ENCODE measurements around the gene ABCA7. TPM values are rescaled to one million over a fixed set of nuclear protein-coding genes. Genes with fewer than 3 reads are reported as not detected.
A peak's percentile ranks its signal among the peaks of the same experiment; 100 is the strongest.

The ABCA7 gene
- total RNA-seq, 1 experiment from 2014 or later, result 40.3 TPM

DNA sequence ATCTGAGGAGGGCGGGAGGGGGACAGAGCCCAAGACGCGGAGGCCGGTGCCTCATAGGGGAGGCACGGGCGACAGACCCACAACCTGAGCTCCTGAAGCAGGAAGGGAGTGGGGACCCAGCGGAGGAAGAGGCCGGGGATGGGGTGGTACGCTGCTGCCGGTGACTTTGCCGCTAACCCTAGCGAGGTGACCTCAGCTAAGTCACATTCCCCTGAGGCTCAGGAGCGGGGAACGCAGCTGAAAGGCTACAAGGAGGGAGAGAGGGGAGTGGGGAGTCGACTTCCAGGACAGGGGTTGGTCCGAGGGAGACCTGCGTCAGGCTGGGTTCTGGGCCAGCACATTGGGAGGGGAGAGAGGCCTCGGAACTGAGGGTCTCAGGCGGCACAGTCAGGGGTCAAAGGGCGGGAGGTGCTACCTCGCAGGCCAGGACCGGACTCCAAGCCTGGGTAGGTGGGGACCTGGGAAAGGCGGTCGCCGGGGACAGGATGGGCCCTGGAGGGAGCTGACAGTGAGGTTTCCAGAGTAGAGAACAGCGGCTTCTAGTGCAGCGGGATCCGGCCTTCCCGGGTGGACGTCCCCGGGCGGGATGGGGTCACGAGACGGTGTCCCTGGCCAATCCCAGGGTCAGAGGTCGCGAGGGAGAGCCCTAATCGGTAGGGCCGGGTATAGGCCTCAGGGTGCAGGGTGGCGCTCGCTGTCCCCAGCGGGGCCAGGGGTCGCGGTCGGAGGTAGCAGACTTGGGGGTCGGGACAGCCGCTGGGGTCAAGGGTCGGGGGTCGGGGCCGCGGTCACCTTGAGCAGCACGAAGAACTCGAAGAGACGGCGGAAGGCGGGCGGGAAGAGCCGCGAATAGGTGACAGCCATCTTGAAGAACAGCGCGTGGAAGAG, 19.7 kb upstream of the ABCA7 start:
- peak overlapping the region; percentile 57; the same call in 1 of the 2 replicates for H3K27ac Mint-ChIP-seq
- ATAC-seq (no peak), DNase-seq (ENCODE audit: low spot score) (no peak)
- no peaks in the 10 kb centered on the region for H3K36me3 Mint-ChIP-seq
- no peaks in the 10 kb centered on the region for H3K9me3 Mint-ChIP-seq
- TF ChIP-seq, protein P1, sequence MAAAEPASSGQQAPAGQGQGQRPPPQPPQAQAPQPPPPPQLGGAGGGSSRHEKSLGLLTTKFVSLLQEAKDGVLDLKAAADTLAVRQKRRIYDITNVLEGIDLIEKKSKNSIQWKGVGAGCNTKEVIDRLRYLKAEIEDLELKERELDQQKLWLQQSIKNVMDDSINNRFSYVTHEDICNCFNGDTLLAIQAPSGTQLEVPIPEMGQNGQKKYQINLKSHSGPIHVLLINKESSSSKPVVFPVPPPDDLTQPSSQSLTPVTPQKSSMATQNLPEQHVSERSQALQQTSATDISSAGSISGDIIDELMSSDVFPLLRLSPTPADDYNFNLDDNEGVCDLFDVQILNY (CRISPR knock-in tag; IDR thresholded peaks at IDR 0.05), result no peak
- TF ChIP-seq, protein P2, sequence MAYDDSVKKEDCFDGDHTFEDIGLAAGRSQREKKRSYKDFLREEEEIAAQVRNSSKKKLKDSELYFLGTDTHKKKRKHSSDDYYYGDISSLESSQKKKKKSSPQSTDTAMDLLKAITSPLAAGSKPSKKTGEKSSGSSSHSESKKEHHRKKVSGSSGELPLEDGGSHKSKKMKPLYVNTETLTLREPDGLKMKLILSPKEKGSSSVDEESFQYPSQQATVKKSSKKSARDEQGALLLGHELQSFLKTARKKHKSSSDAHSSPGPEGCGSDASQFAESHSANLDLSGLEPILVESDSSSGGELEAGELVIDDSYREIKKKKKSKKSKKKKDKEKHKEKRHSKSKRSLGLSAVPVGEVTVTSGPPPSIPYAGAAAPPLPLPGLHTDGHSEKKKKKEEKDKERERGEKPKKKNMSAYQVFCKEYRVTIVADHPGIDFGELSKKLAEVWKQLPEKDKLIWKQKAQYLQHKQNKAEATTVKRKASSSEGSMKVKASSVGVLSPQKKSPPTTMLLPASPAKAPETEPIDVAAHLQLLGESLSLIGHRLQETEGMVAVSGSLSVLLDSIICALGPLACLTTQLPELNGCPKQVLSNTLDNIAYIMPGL (CRISPR knock-in tag; IDR thresholded peaks at IDR 0.05), result 0 out of 2 replicates have a peak, but pooled peaks have one; percentile 16
- TF ChIP-seq, protein P3, sequence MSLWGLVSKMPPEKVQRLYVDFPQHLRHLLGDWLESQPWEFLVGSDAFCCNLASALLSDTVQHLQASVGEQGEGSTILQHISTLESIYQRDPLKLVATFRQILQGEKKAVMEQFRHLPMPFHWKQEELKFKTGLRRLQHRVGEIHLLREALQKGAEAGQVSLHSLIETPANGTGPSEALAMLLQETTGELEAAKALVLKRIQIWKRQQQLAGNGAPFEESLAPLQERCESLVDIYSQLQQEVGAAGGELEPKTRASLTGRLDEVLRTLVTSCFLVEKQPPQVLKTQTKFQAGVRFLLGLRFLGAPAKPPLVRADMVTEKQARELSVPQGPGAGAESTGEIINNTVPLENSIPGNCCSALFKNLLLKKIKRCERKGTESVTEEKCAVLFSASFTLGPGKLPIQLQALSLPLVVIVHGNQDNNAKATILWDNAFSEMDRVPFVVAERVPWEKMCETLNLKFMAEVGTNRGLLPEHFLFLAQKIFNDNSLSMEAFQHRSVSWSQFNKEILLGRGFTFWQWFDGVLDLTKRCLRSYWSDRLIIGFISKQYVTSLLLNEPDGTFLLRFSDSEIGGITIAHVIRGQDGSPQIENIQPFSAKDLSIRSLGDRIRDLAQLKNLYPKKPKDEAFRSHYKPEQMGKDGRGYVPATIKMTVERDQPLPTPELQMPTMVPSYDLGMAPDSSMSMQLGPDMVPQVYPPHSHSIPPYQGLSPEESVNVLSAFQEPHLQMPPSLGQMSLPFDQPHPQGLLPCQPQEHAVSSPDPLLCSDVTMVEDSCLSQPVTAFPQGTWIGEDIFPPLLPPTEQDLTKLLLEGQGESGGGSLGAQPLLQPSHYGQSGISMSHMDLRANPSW (CRISPR knock-in tag; conservative IDR thresholded peaks at IDR 0.05; ENCODE audit: low read depth), result no peak
- TF ChIP-seq MYBL2 (CRISPR knock-in tag; IDR thresholded peaks at IDR 0.05) (0 out of 2 replicates have a peak, but pooled peaks have one; percentile 4), OVOL2 (CRISPR knock-in tag; IDR thresholded peaks at IDR 0.05; ENCODE audit: borderline replicate concordance) (no peak), ESRRA (CRISPR knock-in tag; IDR thresholded peaks at IDR 0.05; ENCODE audit: borderline replicate concordance) (no peak), JUN (CRISPR knock-in tag; IDR thresholded peaks at IDR 0.05) (0 out of 2 replicates have a peak, but pooled peaks have one; percentile 3), GTF2I (CRISPR knock-in tag; conservative IDR thresholded peaks at IDR 0.05) (no peak), TCF7 (CRISPR knock-in tag; IDR thresholded peaks at IDR 0.05; ENCODE audit: low read depth) (no peak), SOX15 (CRISPR knock-in tag; IDR thresholded peaks at IDR 0.05) (no peak), NR2C2 (CRISPR knock-in tag; IDR thresholded peaks at IDR 0.05) (0 out of 2 replicates have a peak, but pooled peaks have one; percentile 16), ZNF219 (CRISPR knock-in tag; IDR thresholded peaks at IDR 0.05; ENCODE audit: borderline replicate concordance) (no peak), RORB (CRISPR knock-in tag; IDR thresholded peaks at IDR 0.05) (no peak)
- TF ChIP-seq, protein P4, sequence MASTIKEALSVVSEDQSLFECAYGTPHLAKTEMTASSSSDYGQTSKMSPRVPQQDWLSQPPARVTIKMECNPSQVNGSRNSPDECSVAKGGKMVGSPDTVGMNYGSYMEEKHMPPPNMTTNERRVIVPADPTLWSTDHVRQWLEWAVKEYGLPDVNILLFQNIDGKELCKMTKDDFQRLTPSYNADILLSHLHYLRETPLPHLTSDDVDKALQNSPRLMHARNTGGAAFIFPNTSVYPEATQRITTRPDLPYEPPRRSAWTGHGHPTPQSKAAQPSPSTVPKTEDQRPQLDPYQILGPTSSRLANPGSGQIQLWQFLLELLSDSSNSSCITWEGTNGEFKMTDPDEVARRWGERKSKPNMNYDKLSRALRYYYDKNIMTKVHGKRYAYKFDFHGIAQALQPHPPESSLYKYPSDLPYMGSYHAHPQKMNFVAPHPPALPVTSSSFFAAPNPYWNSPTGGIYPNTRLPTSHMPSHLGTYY (CRISPR knock-in tag; IDR thresholded peaks at IDR 0.05), result no peak
- TF ChIP-seq, protein P5, sequence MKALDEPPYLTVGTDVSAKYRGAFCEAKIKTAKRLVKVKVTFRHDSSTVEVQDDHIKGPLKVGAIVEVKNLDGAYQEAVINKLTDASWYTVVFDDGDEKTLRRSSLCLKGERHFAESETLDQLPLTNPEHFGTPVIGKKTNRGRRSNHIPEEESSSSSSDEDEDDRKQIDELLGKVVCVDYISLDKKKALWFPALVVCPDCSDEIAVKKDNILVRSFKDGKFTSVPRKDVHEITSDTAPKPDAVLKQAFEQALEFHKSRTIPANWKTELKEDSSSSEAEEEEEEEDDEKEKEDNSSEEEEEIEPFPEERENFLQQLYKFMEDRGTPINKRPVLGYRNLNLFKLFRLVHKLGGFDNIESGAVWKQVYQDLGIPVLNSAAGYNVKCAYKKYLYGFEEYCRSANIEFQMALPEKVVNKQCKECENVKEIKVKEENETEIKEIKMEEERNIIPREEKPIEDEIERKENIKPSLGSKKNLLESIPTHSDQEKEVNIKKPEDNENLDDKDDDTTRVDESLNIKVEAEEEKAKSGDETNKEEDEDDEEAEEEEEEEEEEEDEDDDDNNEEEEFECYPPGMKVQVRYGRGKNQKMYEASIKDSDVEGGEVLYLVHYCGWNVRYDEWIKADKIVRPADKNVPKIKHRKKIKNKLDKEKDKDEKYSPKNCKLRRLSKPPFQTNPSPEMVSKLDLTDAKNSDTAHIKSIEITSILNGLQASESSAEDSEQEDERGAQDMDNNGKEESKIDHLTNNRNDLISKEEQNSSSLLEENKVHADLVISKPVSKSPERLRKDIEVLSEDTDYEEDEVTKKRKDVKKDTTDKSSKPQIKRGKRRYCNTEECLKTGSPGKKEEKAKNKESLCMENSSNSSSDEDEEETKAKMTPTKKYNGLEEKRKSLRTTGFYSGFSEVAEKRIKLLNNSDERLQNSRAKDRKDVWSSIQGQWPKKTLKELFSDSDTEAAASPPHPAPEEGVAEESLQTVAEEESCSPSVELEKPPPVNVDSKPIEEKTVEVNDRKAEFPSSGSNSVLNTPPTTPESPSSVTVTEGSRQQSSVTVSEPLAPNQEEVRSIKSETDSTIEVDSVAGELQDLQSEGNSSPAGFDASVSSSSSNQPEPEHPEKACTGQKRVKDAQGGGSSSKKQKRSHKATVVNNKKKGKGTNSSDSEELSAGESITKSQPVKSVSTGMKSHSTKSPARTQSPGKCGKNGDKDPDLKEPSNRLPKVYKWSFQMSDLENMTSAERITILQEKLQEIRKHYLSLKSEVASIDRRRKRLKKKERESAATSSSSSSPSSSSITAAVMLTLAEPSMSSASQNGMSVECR (CRISPR knock-in tag; IDR thresholded peaks at IDR 0.05; ENCODE audit: borderline replicate concordance), result 0 out of 2 replicates have a peak, but pooled peaks have one; percentile 19
- TF ChIP-seq, protein P6, sequence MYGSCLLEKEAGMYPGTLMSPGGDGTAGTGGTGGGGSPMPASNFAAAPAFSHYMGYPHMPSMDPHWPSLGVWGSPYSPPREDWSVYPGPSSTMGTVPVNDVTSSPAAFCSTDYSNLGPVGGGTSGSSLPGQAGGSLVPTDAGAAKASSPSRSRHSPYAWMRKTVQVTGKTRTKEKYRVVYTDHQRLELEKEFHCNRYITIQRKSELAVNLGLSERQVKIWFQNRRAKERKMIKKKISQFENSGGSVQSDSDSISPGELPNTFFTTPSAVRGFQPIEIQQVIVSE (CRISPR knock-in tag; IDR thresholded peaks at IDR 0.05; ENCODE audit: borderline replicate concordance), result no peak
- H3K4me3 Mint-ChIP-seq, result peak overlapping the region; percentile 83
- peaks cover 28% of the 10 kb centered on the region for H3K4me1 Mint-ChIP-seq
- ChIA-PET POLR2A (interaction anchor here (0.5 to 0.6 kb wide), 2 partner anchors 250 to 386 kb away, joined by 5 to 6 read pairs; no protein-coding TSS in a partner anchor), CTCF (interaction anchor here (0.6 to 2.1 kb wide), 5 partner anchors 16 to 224 kb away, joined by 3 to 6 read pairs (median 4); partner anchors contain the start of genes ABCA7 and GRIN3B)
- H3K27me3 Mint-ChIP-seq (ENCODE audit: low read depth), result no peaks in the 10 kb centered on the region
